HG02763 (cell line): ENCODE data around the gene FAM200C.
A peak's percentile ranks its signal among the peaks of the same experiment; 100 is the strongest.

Experiments
- ATAC-seq: cut with Tn5 transposase; IDR thresholded peaks from one replicate; pipeline ENCODE4 v1.9.1; 2021; ENCODE audit warnings: mild to moderate bottlenecking, moderate library complexity; ENCODE audit not compliant: unreplicated experiment

Gene FAM200C

DNA sequence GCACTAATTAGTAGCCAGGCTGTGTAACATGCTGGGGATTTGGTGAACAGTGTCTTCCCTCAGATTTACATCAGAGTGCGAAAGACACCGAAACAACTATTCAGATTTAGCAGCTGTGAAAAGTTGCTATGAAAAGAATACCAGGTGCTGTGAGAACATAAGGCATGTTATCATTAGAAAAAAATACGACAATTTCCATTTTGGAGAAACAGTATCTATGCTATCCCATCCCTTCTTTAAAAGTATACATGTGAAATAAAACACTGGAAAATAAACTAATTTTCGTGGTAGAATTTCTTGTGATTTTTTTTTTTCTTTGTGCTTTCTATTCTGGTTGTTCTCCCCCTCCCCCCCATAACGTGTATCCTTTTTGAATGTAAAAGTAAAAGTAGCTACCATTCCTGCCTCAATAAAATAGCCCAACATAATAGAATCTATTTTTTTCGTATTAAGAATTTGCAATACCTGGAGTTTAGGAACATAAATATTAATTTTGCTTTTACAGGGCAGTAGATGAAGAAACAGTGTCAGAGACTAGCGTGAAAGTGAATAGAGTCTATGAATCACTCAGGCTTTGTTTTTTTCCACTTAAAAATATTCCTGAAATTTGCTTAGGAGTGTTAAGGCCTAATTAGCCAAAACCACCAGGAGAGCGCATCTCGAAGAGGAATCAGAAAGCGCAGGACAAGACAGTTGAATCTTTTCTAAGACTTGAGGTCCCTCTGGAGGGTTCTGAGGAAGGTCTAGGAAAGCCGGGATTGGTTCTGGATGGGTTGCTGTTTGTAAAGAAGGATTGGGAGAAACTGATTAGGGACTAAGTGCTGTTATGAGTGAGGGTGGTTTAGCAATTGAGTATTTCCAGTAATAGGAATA, 19.8 kb upstream of the FAM200C start:
- ATAC-seq: no peak

DNA sequence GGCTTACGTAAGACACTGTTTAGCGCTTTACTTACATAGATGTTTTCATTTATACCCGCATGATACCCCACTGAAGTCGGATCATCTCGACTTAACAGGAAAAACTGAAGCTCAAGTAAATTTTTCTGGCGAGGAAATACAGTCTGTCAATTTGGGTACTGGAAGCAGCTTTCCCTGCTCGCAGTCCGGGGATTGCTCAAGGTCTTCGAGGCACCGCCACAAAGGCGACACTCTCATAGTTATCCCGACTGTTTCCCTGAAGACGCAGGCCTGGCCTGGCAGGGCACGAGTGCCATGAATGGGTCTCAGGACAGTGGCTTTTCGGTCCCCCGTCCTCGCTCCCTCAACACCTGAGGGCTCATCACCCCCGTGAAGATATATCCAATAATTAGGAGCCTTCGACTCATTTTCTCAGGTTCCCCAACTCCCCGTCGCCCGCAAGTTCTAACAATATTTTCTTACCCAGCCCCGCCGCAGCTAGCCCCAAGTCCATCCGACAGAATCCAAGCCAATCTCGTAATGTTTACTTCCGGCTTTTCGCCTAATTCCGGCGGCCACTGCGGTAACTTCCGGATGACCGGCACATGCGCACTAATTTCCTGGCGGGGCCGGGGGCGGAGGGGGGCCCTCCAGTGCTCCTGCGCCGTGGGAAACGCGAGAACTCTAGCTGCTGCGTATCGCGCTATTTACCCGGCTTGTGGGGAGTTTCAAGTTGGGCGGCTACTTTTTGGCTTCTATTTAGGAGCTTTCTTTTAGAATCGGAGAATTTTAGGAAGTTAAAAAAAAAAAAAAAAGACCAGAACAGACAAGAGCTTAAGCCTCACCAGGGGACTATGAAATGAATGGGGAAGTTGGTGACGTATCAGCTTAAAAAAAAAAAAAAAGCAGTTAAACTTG, 19.0 kb upstream of the FAM200C start, which contains the start of gene SLU7:
Gene SLU7 (minus strand): TSS at position 521 of the 897 bp plus-strand sequence. CDS start 3,787 bp downstream, outside the sequence.
- peak; percentile 63 for ATAC-seq

DNA sequence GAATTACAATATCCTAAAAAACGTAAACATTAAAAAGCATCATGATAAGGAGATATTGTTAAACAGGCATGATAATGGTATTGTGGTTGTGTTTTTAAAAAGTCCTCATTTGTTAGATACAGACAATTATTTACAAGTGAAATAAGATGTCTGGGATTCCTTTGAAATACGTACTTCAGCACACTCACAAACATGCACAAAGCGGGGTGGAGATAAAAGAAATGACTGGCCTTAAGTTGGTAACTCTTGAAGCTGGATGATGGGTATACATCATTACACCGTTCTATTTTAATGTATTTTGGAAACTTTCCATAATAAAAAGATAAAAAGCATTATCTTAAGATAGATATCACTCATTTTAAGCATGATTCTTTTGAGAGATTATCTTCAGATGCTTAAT, 1.0 kb downstream of the FAM200C start:
- ATAC-seq: no peak

DNA sequence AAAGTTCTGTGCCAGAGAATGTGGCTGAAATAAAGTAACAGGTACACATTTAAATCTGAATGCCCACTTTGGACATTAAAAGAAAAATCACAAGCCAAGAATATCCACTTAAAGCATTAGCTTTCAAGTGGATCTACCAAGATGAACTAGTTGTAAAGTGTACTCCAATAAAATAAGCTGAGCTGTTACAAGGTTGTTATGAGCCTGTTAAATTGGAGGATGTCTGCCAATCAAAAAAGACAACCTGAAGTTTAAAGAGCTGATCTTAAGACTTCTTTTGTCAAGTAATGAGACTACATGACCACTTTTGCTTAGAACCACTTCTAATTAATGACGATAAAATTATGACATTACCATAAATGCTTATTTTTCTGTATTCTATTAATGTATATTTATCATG, 2.4 kb downstream of the FAM200C start:
- no peak for ATAC-seq

DNA sequence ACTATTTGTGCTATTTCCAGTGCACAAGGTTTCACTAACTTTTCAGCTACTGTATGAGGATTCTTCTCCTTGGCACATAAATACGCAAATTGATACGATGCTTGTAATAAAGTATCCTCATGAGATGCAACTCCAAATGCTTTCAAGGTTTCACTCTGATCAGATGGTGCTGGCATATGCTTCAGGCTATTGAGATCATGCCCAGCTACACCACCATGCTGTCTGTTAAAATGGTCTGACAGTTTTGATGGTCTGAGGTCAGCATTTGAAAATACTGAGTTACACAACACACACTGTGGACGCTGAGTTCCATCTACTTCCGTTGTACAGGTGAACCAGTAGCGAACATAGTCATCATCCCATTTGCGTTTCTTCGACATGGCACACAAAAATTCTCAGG, 4.7 kb downstream of the FAM200C start:
- no peak for ATAC-seq

DNA sequence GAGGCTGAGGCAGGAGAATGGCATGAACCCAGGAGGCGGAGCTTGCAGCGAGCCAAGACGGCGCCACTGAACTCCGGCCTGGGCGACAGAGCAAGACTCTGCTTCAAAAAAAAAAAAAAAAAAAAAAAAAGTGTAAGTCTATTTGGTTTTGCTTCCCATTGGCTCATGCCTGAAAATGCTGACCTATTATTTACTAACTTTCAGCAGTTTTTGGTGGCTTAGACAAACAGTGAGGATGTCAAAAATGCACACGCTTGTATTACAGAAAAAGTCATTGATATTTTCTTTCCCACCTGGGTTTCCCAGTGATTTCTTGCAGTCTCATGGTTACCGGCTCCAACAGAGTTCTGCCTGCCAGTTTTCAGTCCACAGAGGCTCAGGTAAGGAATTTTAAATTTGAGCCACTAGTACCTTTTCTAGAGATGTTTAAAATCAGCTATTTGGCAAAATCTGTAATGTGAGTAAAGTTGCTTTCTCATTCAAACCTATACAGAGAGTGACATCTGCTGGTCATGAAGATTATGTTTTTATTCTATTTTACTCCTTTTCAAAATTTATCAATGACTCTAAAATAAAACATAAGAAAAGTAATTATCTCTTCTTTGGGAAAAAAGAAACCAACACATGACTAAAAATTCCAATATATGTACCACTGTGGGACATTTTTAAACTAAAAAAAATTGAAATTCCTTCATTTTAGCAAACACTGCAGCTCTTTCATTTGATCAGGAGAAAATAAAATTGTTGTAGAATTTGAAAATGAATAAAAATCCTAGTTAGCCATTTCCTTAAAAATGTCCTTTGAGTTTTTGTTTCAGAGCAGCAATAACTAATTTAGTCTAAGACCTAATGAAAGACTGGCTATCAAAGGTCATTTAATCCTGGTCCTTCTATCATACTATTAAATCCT, 8.8 kb downstream of the FAM200C start:
- ATAC-seq: no peak

DNA sequence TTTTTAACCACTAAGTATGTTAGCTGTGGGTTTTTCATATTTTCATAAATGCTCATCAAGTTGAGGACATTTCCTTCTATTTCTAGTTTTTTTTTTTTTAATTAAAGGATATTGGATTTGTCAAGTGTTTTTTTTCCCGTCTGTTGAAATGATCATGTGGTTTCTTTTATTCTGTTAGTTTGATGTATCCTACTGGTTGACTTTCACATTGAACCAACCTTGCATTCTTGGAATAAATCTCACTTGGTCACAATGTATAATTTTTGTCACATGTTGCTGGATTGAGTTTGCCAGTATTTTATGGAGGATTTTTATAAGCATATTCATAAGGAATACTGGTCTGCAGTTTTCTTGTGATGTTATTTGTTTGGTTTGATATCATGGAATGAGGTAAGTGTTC, 12.4 kb downstream of the FAM200C start:
- no peak for ATAC-seq

DNA sequence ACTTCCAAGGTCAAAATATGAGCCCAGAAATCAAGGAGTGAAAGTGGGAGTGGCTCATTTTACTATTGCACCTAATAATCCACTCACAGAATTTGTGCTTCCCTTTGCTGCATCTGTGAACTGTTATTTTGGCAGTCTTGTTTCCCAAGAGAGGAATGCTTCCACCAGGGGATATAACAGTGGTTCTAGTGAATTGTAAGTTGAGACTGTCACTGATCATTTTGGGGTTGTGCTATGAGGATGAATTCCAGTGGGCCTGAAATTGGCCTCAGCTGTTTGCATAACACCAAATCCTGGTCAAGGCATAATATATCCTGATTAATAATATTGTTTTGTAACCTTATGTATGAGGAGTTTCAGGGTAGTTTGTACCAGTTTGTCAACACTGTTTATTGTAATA, 14.4 kb downstream of the FAM200C start:
- ATAC-seq: no peak

DNA sequence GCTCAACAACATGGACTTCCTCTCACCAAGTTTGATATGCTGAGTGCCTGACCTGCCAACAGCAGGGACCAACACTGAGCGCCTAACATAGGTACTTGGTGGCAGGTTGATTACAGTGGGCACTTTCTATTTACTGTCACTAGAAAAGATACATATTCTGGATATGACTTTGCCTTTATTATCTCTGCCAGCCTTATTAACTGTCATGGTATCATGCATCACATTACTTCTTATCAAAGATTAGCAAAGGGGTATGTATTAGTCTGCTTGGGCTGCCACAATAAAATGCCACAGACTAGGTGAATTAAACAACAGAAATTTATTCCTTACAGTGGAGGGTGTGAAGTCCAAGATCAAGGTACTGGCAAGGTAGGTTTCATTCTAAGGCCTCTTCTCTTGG, 15.2 kb downstream of the FAM200C start:
- ATAC-seq: no peak

DNA sequence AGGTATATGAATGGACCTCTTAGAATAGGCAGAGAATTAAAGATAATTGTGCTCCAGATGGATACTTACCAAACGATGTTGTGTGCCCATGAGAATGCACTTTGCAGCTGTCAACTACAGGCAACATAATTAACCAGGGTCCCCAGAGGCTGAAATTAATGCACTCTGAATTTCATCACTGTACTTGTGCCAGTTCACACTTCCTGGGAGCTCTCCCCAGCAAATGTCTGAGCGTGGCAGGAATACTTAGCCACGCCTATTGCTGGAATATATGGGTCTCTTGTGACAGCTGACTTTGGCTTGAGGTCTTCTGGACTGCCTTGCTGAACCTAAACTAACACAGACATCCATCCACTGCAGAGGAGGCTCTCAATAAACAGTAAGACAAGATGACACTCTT, 17.5 kb downstream of the FAM200C start:
- ATAC-seq: no peak

DNA sequence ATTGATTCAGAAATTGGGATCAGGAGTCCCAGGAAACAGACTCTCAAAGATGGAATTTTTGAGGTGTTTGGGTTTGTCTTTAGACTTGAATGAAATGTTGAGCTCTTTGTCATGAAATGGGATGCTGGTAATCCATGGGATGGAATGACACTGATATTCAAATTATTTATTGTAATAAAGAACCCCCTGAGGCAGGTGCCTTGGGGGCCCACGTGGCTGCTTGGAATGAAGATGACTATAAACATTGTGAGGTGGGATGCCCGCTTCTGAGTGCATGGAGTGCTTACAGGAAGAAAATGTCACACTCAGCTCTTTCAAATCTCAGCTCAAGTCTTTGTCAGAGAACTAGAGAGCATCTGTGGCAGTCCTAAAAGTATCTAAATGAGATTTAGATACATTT, 19.8 kb downstream of the FAM200C start:
- no peak for ATAC-seq

DNA sequence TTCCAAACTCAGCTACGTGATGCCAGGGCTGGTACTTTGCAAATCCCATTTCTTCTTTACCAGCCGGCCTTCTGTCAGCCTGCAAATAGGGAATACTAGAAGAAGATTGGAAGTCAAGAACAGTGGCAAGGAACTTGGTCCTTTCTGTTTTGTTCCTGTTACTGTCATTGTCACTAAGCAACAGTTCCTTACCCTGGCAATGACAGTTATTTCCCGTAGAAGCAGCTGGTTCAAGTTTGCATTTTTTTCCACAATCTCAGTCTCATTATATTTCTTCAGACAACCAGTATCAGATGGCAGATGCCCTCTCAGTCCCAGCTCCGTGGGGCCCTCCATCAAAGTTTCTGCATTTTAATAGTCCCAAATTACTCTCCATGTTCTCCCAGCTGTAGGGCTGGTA, 20.3 kb downstream of the FAM200C start:
- no peak for ATAC-seq

DNA sequence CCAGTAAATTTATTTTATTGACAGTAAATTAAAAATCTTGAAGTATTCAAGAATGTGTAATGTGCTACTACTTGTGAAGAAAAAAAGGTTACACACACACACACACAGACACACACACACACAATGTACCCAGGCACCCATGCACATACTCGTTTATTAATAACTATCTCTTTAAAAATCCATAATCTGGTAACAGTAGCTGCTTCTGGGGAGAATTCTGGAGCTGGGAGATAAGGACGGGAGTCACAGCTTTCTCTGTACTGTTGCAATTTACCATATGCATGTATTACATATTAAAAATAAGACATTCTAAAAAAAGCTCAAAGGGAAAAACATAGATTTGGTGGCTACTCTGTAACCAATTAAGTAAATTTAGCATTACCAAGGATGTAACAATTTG, 21.5 kb downstream of the FAM200C start:
- ATAC-seq: no peak

DNA sequence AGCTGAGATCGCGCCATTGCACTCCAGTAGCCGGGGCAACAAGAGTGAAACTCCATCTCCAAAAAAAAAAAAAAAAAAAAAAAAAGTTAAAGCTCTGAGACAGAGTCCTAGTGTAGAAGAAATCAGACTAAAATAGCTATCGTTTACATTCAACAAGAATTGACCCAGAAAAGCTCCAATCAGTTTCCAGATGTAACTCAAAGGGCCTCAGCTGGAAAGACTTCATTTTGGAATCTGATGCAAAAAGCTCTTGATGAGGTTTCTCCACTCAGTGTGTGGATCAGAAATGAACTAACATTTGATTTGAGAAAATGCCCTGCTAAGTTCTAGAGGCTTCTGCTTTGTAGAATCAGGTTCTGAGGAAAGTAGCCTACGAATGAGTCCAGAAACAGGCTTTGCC, 22.2 kb downstream of the FAM200C start:
- no peak for ATAC-seq

DNA sequence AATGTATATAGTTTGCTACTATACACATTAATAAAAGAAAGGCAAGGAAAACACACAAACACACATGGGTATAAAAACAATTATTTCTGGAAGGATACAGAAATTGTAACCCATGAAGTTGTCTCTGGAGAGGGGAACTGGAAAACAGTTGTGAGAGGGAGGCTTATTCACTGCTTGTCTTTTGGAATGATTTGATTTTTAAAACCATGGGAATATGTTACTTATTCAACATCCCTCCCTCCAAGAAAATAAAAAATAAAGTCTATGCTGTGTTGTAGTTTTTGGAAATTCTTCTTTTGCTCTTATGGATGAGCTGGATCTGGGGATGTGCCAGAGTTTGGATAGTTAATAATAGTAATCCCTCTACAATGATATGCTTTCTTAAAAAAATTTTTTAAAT, 23.4 kb downstream of the FAM200C start:
- ATAC-seq: no peak

DNA sequence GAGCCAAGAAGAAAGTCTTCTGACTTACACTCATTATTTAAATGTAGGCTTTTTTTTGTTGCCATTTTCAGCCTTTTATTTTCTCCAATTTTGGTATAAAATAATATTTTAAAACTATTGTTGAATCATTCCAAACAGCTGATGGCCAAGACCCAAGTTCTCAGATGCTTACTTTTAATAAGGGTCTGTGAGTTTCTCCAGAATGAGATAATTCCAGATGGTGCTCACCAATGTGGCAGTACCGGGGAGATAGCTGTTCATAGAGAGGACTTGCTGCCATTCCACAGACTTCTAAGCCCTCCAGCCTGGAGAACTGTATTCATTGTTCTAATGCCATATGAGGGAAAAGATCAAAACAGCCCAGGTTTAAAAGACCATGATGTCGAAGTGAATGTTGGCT, 24.2 kb downstream of the FAM200C start:
- ATAC-seq: no peak

DNA sequence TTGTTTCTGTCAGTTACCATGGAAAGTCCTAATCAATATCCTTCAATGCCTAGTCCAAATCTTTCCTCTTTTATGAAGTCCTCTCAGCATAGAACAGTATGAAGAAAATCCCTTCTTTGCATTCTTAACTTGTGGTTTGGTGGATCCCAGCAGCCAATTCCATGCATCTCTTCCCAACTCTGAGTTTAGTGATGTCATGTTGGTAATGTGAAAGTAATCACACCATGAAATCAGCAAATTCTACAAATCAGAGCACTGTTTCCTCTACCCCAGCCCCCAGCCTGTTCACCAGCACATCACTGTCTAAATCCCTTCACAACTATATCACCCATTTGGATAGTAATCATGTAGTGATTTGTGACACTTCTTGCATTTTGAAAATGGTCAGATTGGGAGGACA, 24.7 kb downstream of the FAM200C start:
- ATAC-seq: no peak

DNA sequence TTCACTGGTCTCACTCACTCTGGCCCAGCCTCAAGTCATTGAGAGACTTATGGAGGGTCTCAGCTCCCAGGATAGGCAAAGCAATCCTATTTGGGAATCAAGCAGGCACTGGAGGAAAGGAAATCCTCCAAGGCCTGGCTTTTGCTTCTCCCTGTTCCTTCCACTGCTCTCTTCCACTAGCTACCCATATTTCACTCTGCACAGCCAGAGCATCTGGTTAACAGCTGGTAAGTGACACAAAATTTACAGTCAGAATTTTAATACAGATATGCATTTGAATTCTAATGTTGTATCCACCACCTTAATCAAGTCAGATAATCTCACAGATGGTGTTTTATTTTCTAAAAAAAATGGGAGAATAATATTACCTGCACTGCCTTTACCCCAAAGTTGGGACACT, 28.6 kb downstream of the FAM200C start:
- no peak for ATAC-seq

DNA sequence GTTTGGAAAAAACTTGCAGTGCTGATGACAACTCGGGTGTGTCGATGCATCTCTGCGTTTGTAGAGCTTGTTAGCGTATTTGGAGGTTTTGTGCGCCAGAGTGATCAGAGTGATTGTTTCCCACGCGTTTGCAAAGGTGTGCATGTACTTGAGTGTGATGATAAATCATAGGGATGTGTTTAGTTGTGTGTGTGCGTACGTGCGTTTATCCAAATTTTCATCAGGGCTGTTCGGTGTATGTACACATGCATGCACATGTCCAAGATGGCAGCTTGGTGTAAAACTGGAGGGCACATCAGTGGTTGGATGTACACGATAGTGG, 29.2 kb downstream of the FAM200C start:
- ATAC-seq: no peak

DNA sequence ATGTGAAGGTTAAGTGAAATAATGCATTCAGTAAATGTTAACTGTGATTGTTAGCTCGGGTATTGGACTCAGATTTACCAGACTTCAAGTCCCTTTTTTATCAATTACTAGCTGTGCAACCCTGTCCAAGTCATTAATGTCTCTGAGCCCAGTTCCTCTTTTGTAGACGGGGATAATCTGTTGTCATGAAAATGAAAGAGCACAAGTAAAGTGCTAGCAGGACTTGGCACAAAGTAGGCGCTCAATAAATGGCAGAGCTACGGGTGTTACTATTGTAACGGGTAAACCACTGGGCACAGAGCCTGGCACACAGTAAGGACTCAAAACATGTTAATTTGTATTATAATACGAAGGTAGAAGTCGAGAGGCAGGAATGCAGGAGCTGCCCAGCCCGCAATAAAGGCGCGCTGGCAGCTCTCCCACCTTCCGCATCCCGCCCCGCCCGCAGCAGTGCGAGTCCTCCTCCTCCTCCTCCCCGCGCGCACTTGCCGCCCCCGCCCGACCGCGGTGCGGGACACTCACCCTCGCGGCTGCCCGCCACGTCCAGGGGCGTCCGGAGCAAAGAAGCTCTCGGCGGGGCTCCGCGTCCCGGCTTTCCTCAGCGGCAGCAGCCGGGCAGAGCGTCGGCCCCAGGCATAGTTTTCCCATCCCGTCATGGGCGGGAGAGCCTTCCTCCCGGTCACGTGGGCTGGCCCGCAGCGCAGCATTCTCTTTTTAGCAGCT, 29.7 kb downstream of the FAM200C start, which contains the start of gene C1QTNF2:
Gene C1QTNF2 (minus strand): TSS at position 637 of the 723 bp plus-strand sequence. CDS start 15,615 bp downstream, outside the sequence.
- no peak for ATAC-seq
